ENCODE measurements around the gene PLEKHG5. TPM values are rescaled to one million over a fixed set of nuclear protein-coding genes. Genes with fewer than 3 reads are reported as not detected.
"Not testable (repeated sequence)": the region's sequence is repeated elsewhere in the genome, so short reads cannot be mapped to it uniquely, and the experiment has no call there.

The PLEKHG5 gene
- total and polyA plus RNA-seq, 5 donors from 2014 or later, result 0.65 to 5.0 (median 0.86) TPM; not detected in 1

- no peak for DNase-seq
- Histone ChIP-seq H3K4me1 (ENCODE audit: control insufficient read depth, insufficient read depth, low read length, poor library complexity, severe bottlenecking) (peaks cover 32% of the 10 kb centered on the region), H3K27me3 (ENCODE audit: control insufficient read depth, insufficient read depth, low read length) (peaks cover 8% of the 10 kb centered on the region), H3K27ac (ENCODE audit: insufficient read depth, low read length, poor library complexity, severe bottlenecking) (no peak overlapping the region), H3K36me3 (ENCODE audit: control insufficient read depth, insufficient read depth, low read length) (no peaks in the 10 kb centered on the region), H3K9me3 (ENCODE audit: control insufficient read depth in 2 of 2, low read length in 2 of 2) (no peaks in the 10 kb centered on the region), H3K4me3 (ENCODE audit: low read depth, low read length) (no peak overlapping the region)
- H3K27ac Mint-ChIP-seq, result no peak overlapping the region
- H3K4me1 Mint-ChIP-seq, result peaks cover 0 to 25% (median 5%) of the 10 kb centered on the region in 4 donors
- H3K9me3 Mint-ChIP-seq, result peaks cover 0 to 2% (median 0%) of the 10 kb centered on the region in 7 donors
- H3K27me3 Mint-ChIP-seq, result peaks cover 60% of the 10 kb centered on the region
- H3K36me3 Mint-ChIP-seq, result no peaks in the 10 kb centered on the region
- H3K4me3 Mint-ChIP-seq, result no peak overlapping the region
- no peak for ATAC-seq (ENCODE audit: low read depth in 2 of 2)
Observed at GRCh38 chr1:6443339-6444115, 47.9 kb downstream of the PLEKHG5 start.

GRCh38 chr1:6441586-6441985, 49.9 kb downstream of the PLEKHG5 start:
- Histone ChIP-seq H3K27me3 (ENCODE audit: control insufficient read depth, insufficient read depth, low read length) (peaks cover 8% of the 10 kb centered on the region), H3K27ac (ENCODE audit: insufficient read depth, low read length, poor library complexity, severe bottlenecking) (no peak overlapping the region), H3K4me1 (ENCODE audit: control insufficient read depth, insufficient read depth, low read length, poor library complexity, severe bottlenecking) (peaks cover 12% of the 10 kb centered on the region), H3K36me3 (ENCODE audit: control insufficient read depth, insufficient read depth, low read length) (no peaks in the 10 kb centered on the region), H3K4me3 (ENCODE audit: low read depth, low read length) (no peak overlapping the region), H3K9me3 (ENCODE audit: control insufficient read depth in 2 of 2, low read length in 2 of 2) (no peaks in the 10 kb centered on the region)
- Mint-ChIP-seq H3K4me3 (peak overlapping the region in 1 of 4 donors; percentile 59), H3K27me3 (peaks cover 65% of the 10 kb centered on the region), H3K4me1 (peaks cover 0 to 24% (median 8%) of the 10 kb centered on the region in 4 donors), H3K27ac (peak overlapping the region in 1 of 3 donors; percentile 52), H3K36me3 (no peaks in the 10 kb centered on the region), H3K9me3 (peaks cover 0 to 2% (median 0%) of the 10 kb centered on the region in 7 donors)
- ATAC-seq (ENCODE audit: low read depth in 2 of 2) (no peak), DNase-seq (no peak)

GRCh38 chr1:6440198-6441126, 51.0 kb downstream of the PLEKHG5 start:
- H3K4me1 ChIP-seq (ENCODE audit: control insufficient read depth, insufficient read depth, low read length, poor library complexity, severe bottlenecking), result peaks cover 10% of the 10 kb centered on the region
- peaks cover 64% of the 10 kb centered on the region for H3K27me3 Mint-ChIP-seq
- peak; percentile 65 to 71 (median 71) for DNase-seq
- peaks cover 0 to 2% (median 0%) of the 10 kb centered on the region in 7 donors for H3K9me3 Mint-ChIP-seq
- no peaks in the 10 kb centered on the region for H3K36me3 ChIP-seq (ENCODE audit: control insufficient read depth, insufficient read depth, low read length)
- no peak overlapping the region for H3K27ac ChIP-seq (ENCODE audit: insufficient read depth, low read length, poor library complexity, severe bottlenecking)
- H3K27ac Mint-ChIP-seq, result peak overlapping the region in 1 of 3 donors; percentile 76
- peaks cover 0 to 18% (median 8%) of the 10 kb centered on the region in 4 donors for H3K4me1 Mint-ChIP-seq
- H3K27me3 ChIP-seq (ENCODE audit: control insufficient read depth, insufficient read depth, low read length), result peaks cover 8% of the 10 kb centered on the region
- peak overlapping the region in 3 of 4 donors; percentile 59 to 73 (median 61) for H3K4me3 Mint-ChIP-seq
- no peaks in the 10 kb centered on the region for H3K36me3 Mint-ChIP-seq
- no peak overlapping the region for H3K4me3 ChIP-seq (ENCODE audit: low read depth, low read length)
- ATAC-seq (ENCODE audit: low read depth in 2 of 2), result peak; percentile 72 to 79
- no peaks in the 10 kb centered on the region for H3K9me3 ChIP-seq (ENCODE audit: control insufficient read depth in 2 of 2, low read length in 2 of 2)

- Histone ChIP-seq H3K9me3 (ENCODE audit: control insufficient read depth in 2 of 2, low read length in 2 of 2) (no peaks in the 10 kb centered on the region), H3K36me3 (ENCODE audit: control insufficient read depth, insufficient read depth, low read length) (no peaks in the 10 kb centered on the region), H3K27ac (ENCODE audit: insufficient read depth, low read length, poor library complexity, severe bottlenecking) (no peak overlapping the region), H3K4me1 (ENCODE audit: control insufficient read depth, insufficient read depth, low read length, poor library complexity, severe bottlenecking) (peaks cover 10% of the 10 kb centered on the region), H3K27me3 (ENCODE audit: control insufficient read depth, insufficient read depth, low read length) (peaks cover 4% of the 10 kb centered on the region), H3K4me3 (ENCODE audit: low read depth, low read length) (no peak overlapping the region)
- Mint-ChIP-seq H3K4me3 (peak overlapping the region in 3 of 4 donors; percentile 52 to 57 (median 56)), H3K27me3 (peaks cover 53% of the 10 kb centered on the region), H3K9me3 (no peaks in the 10 kb centered on the region), H3K36me3 (no peaks in the 10 kb centered on the region), H3K27ac (peak overlapping the region in 1 of 3 donors; percentile 57), H3K4me1 (peaks cover 0 to 14% (median 5%) of the 10 kb centered on the region in 4 donors)
- DNase-seq (peak; percentile 65 to 71 (median 69)), ATAC-seq (ENCODE audit: low read depth in 2 of 2) (peak; percentile 64 to 73)
Observed at GRCh38 chr1:6438047-6438525, 53.4 kb downstream of the PLEKHG5 start.

GRCh38 chr1:6437012-6437700, 54.3 kb downstream of the PLEKHG5 start:
- H3K4me1 Mint-ChIP-seq, result peaks cover 0 to 14% (median 5%) of the 10 kb centered on the region in 4 donors
- H3K9me3 ChIP-seq (ENCODE audit: control insufficient read depth in 2 of 2, low read length in 2 of 2); H3K9me3 Mint-ChIP-seq; H3K27me3 ChIP-seq (ENCODE audit: control insufficient read depth, insufficient read depth, low read length); H3K27ac ChIP-seq (ENCODE audit: insufficient read depth, low read length, poor library complexity, severe bottlenecking); H3K36me3 Mint-ChIP-seq; H3K36me3 ChIP-seq (ENCODE audit: control insufficient read depth, insufficient read depth, low read length); DNase-seq; H3K4me1 ChIP-seq (ENCODE audit: control insufficient read depth, insufficient read depth, low read length, poor library complexity, severe bottlenecking); H3K4me3 Mint-ChIP-seq; H3K27ac Mint-ChIP-seq; H3K4me3 ChIP-seq (ENCODE audit: low read depth, low read length); ATAC-seq (ENCODE audit: low read depth in 2 of 2): not testable (repeated sequence)
- peaks cover 47% of the 10 kb centered on the region for H3K27me3 Mint-ChIP-seq

- not testable (repeated sequence) for H3K4me3 Mint-ChIP-seq; H3K9me3 ChIP-seq (ENCODE audit: control insufficient read depth in 2 of 2, low read length in 2 of 2); H3K27me3 ChIP-seq (ENCODE audit: control insufficient read depth, insufficient read depth, low read length); H3K9me3 Mint-ChIP-seq; H3K36me3 Mint-ChIP-seq; H3K27ac ChIP-seq (ENCODE audit: insufficient read depth, low read length, poor library complexity, severe bottlenecking); ATAC-seq (ENCODE audit: low read depth in 2 of 2); H3K4me3 ChIP-seq (ENCODE audit: low read depth, low read length); H3K36me3 ChIP-seq (ENCODE audit: control insufficient read depth, insufficient read depth, low read length); DNase-seq; H3K27ac Mint-ChIP-seq; H3K4me1 ChIP-seq (ENCODE audit: control insufficient read depth, insufficient read depth, low read length, poor library complexity, severe bottlenecking)
- Mint-ChIP-seq H3K4me1 (peaks cover 0 to 14% (median 5%) of the 10 kb centered on the region in 4 donors), H3K27me3 (peaks cover 43% of the 10 kb centered on the region)
Observed at GRCh38 chr1:6436277-6436676, 55.2 kb downstream of the PLEKHG5 start.

- H3K4me1 ChIP-seq (ENCODE audit: control insufficient read depth, insufficient read depth, low read length, poor library complexity, severe bottlenecking), result peaks cover 5% of the 10 kb centered on the region
- peaks cover 0 to 11% (median 5%) of the 10 kb centered on the region in 4 donors for H3K4me1 Mint-ChIP-seq
- peaks cover 0 to 1% (median 0%) of the 10 kb centered on the region in 7 donors for H3K9me3 Mint-ChIP-seq
- ATAC-seq (ENCODE audit: low read depth in 2 of 2) (no peak), DNase-seq (no peak)
- no peaks in the 10 kb centered on the region for H3K9me3 ChIP-seq (ENCODE audit: control insufficient read depth in 2 of 2, low read length in 2 of 2)
- no peak overlapping the region for H3K27ac ChIP-seq (ENCODE audit: insufficient read depth, low read length, poor library complexity, severe bottlenecking)
- H3K36me3 ChIP-seq (ENCODE audit: control insufficient read depth, insufficient read depth, low read length), result no peaks in the 10 kb centered on the region
- H3K4me3 Mint-ChIP-seq, result no peak overlapping the region
- no peak overlapping the region for H3K27ac Mint-ChIP-seq
- no peaks in the 10 kb centered on the region for H3K36me3 Mint-ChIP-seq
- no peak overlapping the region for H3K4me3 ChIP-seq (ENCODE audit: low read depth, low read length)
- H3K27me3 Mint-ChIP-seq, result peaks cover 44% of the 10 kb centered on the region
- H3K27me3 ChIP-seq (ENCODE audit: control insufficient read depth, insufficient read depth, low read length), result no peaks in the 10 kb centered on the region
Observed at GRCh38 chr1:6435547-6435946, 55.9 kb downstream of the PLEKHG5 start.

All from CD4-positive, CD25-positive, alpha-beta regulatory T cell (primary cell).